GM19240 (cell line): Measurements from ENCODE around the gene ATF4.

Experiments
- DNase-seq: peaks from one replicate; pipeline ENCODE4 v3.0.0; 2011; ENCODE audit warnings: low spot score; ENCODE audit not compliant: insufficient read length

ATF4 gene

GRCh38 chr22:39556970-39557841 lies 36.8 kb downstream of the ATF4 start:
- DNase-seq = no peak

GRCh38 chr22:39558254-39558727 lies 37.9 kb downstream of the ATF4 start:
- no peak for DNase-seq

GRCh38 chr22:39558950-39559349 lies 38.6 kb downstream of the ATF4 start:
- no peak for DNase-seq

- DNase-seq = no peak
These were observed 39.2 kb downstream of the ATF4 start for GRCh38 chr22:39559456-39560105.

- no peak for DNase-seq
These were observed 39.8 kb downstream of the ATF4 start for GRCh38 chr22:39560127-39560526.

- no peak for DNase-seq
These were observed 42.6 kb downstream of the ATF4 start for GRCh38 chr22:39562839-39563489.

GRCh38 chr22:39563571-39564428 lies 43.4 kb downstream of the ATF4 start:
- no peak for DNase-seq

GRCh38 chr22:39565414-39565944 lies 45.1 kb downstream of the ATF4 start:
- DNase-seq = no peak

GRCh38 chr22:39567135-39567946 lies 47.0 kb downstream of the ATF4 start:
- DNase-seq = no peak

- no peak for DNase-seq
These were observed 48.1 kb downstream of the ATF4 start for GRCh38 chr22:39568278-39568981.

- DNase-seq = no peak
These were observed 48.7 kb downstream of the ATF4 start for GRCh38 chr22:39569066-39569465.

GRCh38 chr22:39570226-39570625 lies 49.9 kb downstream of the ATF4 start:
- DNase-seq = no peak

- no peak for DNase-seq
These were observed 50.3 kb downstream of the ATF4 start, which contains the start of gene CACNA1I for GRCh38 chr22:39570665-39571064. Gene CACNA1I, plus strand, starts transcription at chr22:39570753. Its CDS starts 0 bp downstream, at chr22:39570753.

GRCh38 chr22:39571538-39571937 lies 51.2 kb downstream of the ATF4 start:
- DNase-seq = no peak
